ENCODE data around the gene DOCK9.

DNA sequence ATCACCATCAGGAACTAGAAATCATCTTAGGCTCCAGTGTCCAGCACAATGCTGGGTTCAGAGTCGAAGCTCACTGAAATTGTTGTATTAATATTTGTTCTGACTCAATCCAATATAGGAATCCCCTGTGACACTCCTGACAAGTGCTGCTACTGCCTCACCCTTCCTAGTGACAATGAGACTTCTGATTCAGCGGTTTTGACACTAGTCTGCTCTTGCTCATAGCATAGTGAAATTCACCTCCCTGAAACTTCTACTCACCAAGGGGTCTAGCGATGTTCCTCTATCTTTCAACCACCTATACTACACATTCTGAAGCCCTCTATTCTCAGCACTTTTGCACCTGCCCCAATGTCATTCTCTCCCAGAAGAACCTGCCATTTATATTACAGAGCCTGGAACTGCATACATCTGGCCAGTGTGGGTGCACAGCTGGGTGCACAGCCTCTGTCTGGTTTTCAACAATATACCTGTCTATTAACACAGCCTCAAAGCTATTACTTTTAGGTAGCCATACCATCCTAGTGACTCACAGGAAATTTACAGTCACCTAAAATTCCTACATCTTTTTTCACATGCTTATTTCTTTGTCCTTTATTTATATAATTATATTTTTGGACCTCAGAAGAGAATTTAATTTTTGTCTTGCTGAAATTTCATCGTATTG lies 88.3 kb downstream of the DOCK9 start:
- TF ChIP-seq, protein P1, sequence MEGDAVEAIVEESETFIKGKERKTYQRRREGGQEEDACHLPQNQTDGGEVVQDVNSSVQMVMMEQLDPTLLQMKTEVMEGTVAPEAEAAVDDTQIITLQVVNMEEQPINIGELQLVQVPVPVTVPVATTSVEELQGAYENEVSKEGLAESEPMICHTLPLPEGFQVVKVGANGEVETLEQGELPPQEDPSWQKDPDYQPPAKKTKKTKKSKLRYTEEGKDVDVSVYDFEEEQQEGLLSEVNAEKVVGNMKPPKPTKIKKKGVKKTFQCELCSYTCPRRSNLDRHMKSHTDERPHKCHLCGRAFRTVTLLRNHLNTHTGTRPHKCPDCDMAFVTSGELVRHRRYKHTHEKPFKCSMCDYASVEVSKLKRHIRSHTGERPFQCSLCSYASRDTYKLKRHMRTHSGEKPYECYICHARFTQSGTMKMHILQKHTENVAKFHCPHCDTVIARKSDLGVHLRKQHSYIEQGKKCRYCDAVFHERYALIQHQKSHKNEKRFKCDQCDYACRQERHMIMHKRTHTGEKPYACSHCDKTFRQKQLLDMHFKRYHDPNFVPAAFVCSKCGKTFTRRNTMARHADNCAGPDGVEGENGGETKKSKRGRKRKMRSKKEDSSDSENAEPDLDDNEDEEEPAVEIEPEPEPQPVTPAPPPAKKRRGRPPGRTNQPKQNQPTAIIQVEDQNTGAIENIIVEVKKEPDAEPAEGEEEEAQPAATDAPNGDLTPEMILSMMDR (IDR thresholded peaks at IDR 0.05; ENCODE audit: insufficient read depth, low read depth, low read length), result no peak
- no peak for TF ChIP-seq EZH2 (IDR thresholded peaks at IDR 0.05; ENCODE audit: insufficient read depth, low read length)
